ENCODE results near the gene MYL5.

Gene MYL5

GRCh38 chr4:684623-685327, 10.4 kb downstream of the MYL5 start:
- Histone ChIP-seq H2AFZ (ENCODE audit: low read depth, low read length, severe bottlenecking) (no peak overlapping the region), H3K9me3 (ENCODE audit: insufficient read depth, low read length) (no peaks in the 10 kb centered on the region), H3K9me2 (replicated peaks; ENCODE audit: insufficient read depth, low read length) (no peaks in the 10 kb centered on the region), H3K4me2 (ENCODE audit: low read depth, low read length, poor library complexity, severe bottlenecking) (no peak overlapping the region), H3K36me3 (ENCODE audit: low read length) (no peaks in the 10 kb centered on the region), H4K20me1 (ENCODE audit: low read depth, low read length) (no peaks in the 10 kb centered on the region), H3K27me3 (ENCODE audit: low read length) (no peaks in the 10 kb centered on the region), H3K9ac (ENCODE audit: low read length) (no peak overlapping the region), H3F3A (ENCODE audit: insufficient read depth) (no peaks in the 10 kb centered on the region), H3K27ac (ENCODE audit: low read depth, low read length) (no peak overlapping the region), H3K4me3 (ENCODE audit: insufficient read depth, low read length, poor library complexity, severe bottlenecking) (no peak overlapping the region), H3K79me2 (ENCODE audit: insufficient read depth, low read length) (no peaks in the 10 kb centered on the region)
- TF ChIP-seq CTCF (IDR thresholded peaks at IDR 0.05; ENCODE audit: insufficient read depth, low read length, poor library complexity, severe bottlenecking) (no peak), EZH2phosphoT487 (conservative IDR thresholded peaks at IDR 0.05; ENCODE audit: low read length) (no peak)

GRCh38 chr4:685679-686412, 11.5 kb downstream of the MYL5 start:
- TF ChIP-seq EZH2phosphoT487 (conservative IDR thresholded peaks at IDR 0.05; ENCODE audit: low read length), result no peak
- no peak for TF ChIP-seq CTCF (IDR thresholded peaks at IDR 0.05; ENCODE audit: insufficient read depth, low read length, poor library complexity, severe bottlenecking)
- no peaks in the 10 kb centered on the region for H3K36me3 ChIP-seq (ENCODE audit: low read length)
- H3K27ac ChIP-seq (ENCODE audit: low read depth, low read length), result no peak overlapping the region
- H3K9ac ChIP-seq (ENCODE audit: low read length), result no peak overlapping the region
- H3K9me3 ChIP-seq (ENCODE audit: insufficient read depth, low read length), result no peaks in the 10 kb centered on the region
- H3K4me3 ChIP-seq (ENCODE audit: insufficient read depth, low read length, poor library complexity, severe bottlenecking), result no peak overlapping the region
- no peak overlapping the region for H2AFZ ChIP-seq (ENCODE audit: low read depth, low read length, severe bottlenecking)
- H3K79me2 ChIP-seq (ENCODE audit: insufficient read depth, low read length), result no peaks in the 10 kb centered on the region
- no peaks in the 10 kb centered on the region for H4K20me1 ChIP-seq (ENCODE audit: low read depth, low read length)
- H3K9me2 ChIP-seq (replicated peaks; ENCODE audit: insufficient read depth, low read length), result no peaks in the 10 kb centered on the region
- H3K4me2 ChIP-seq (ENCODE audit: low read depth, low read length, poor library complexity, severe bottlenecking), result no peak overlapping the region
- no peaks in the 10 kb centered on the region for H3F3A ChIP-seq (ENCODE audit: insufficient read depth)
- H3K27me3 ChIP-seq (ENCODE audit: low read length), result no peaks in the 10 kb centered on the region

GRCh38 chr4:686413-687040, 12.2 kb downstream of the MYL5 start:
- Histone ChIP-seq H3K27me3 (ENCODE audit: low read length) (no peaks in the 10 kb centered on the region), H3K27ac (ENCODE audit: low read depth, low read length) (no peak overlapping the region), H3F3A (ENCODE audit: insufficient read depth) (no peaks in the 10 kb centered on the region), H2AFZ (ENCODE audit: low read depth, low read length, severe bottlenecking) (no peak overlapping the region), H3K4me2 (ENCODE audit: low read depth, low read length, poor library complexity, severe bottlenecking) (no peak overlapping the region), H3K9ac (ENCODE audit: low read length) (no peak overlapping the region), H3K9me3 (ENCODE audit: insufficient read depth, low read length) (no peaks in the 10 kb centered on the region), H3K9me2 (replicated peaks; ENCODE audit: insufficient read depth, low read length) (no peaks in the 10 kb centered on the region), H3K4me3 (ENCODE audit: insufficient read depth, low read length, poor library complexity, severe bottlenecking) (no peak overlapping the region), H3K36me3 (ENCODE audit: low read length) (no peaks in the 10 kb centered on the region), H3K79me2 (ENCODE audit: insufficient read depth, low read length) (no peaks in the 10 kb centered on the region), H4K20me1 (ENCODE audit: low read depth, low read length) (no peaks in the 10 kb centered on the region)
- TF ChIP-seq EZH2phosphoT487 (conservative IDR thresholded peaks at IDR 0.05; ENCODE audit: low read length) (no peak), CTCF (IDR thresholded peaks at IDR 0.05; ENCODE audit: insufficient read depth, low read length, poor library complexity, severe bottlenecking) (no peak)
